SK-N-SH treated with all-trans-retinoic acid at 6 μM for 48 hours (cell line): ENCODE measurements around the gene CADM2.

Experiments
- ATAC-seq: fragments of 200-7000 bp; cut with Tn5 transposase; 3 replicates; pipeline ENCODE4 v1.9.1; 2020; ENCODE audit warnings: mild to moderate bottlenecking, moderate library complexity
- ARNTL ChIP-seq: fragments of 450-650 bp; formaldehyde crosslinking; IDR thresholded peaks from 2 replicates; pipeline ENCODE4 v1.5.0; 2020; ENCODE audit warnings: low read depth, mild to moderate bottlenecking, moderate library complexity, borderline replicate concordance
- BACH2 ChIP-seq: fragments of 250-450 bp; sonication (Bioruptor Pico); IDR thresholded peaks from 2 replicates; pipeline ENCODE4 v1.9.0; 2021; ENCODE audit warnings: mild to moderate bottlenecking, borderline replicate concordance
- CREB5 ChIP-seq: fragments of 250-450 bp; sonication (Bioruptor Pico); IDR thresholded peaks from 2 replicates; pipeline ENCODE4 v1.5.1; 2020; ENCODE audit warnings: low read depth, mild to moderate bottlenecking, moderate library complexity
- CSDC2 ChIP-seq: fragments of 250-450 bp; sonication (Bioruptor Pico); IDR thresholded peaks from 2 replicates; pipeline ENCODE4 v1.5.0; 2020; ENCODE audit warnings: mild to moderate bottlenecking, moderate library complexity
- CSRNP3 ChIP-seq: fragments of 250-450 bp; sonication (Bioruptor Pico); IDR thresholded peaks from 2 replicates; pipeline ENCODE4 v1.5.1; 2021; ENCODE audit warnings: mild to moderate bottlenecking, moderate library complexity
- ESRRG ChIP-seq: fragments of 250-450 bp; sonication (Bioruptor Pico); IDR thresholded peaks from 2 replicates; pipeline ENCODE4 v1.6.1; 2021; ENCODE audit warnings: mild to moderate bottlenecking
- GLIS3 ChIP-seq: fragments of 250-450 bp; sonication (Bioruptor Pico); IDR thresholded peaks from 2 replicates; pipeline ENCODE4 v1.5.0; 2020; ENCODE audit warnings: mild to moderate bottlenecking, moderate library complexity
- ISL1 ChIP-seq: fragments of 250-450 bp; sonication (Bioruptor Pico); IDR thresholded peaks from 2 replicates; pipeline ENCODE4 v2.1.2; 2022; ENCODE audit warnings: mild to moderate bottlenecking, moderate library complexity
- OSR1 ChIP-seq: fragments of 250-450 bp; sonication (Bioruptor Pico); IDR thresholded peaks from 2 replicates; pipeline ENCODE4 v1.8.0; 2022; ENCODE audit warnings: moderate library complexity, mild to moderate bottlenecking, inconsistent platforms
- PPARA ChIP-seq: fragments of 250-450 bp; sonication (Bioruptor Pico); IDR thresholded peaks from 2 replicates; pipeline ENCODE4 v1.5.0; 2020; ENCODE audit warnings: mild to moderate bottlenecking, borderline replicate concordance
- RARB ChIP-seq: fragments of 250-450 bp; sonication (Bioruptor Pico); IDR thresholded peaks from 2 replicates; pipeline ENCODE4 v1.8.0; 2021; ENCODE audit warnings: mild to moderate bottlenecking, moderate library complexity
- SNAI2 ChIP-seq: fragments of 250-450 bp; sonication (Bioruptor Pico); IDR thresholded peaks from 2 replicates; pipeline ENCODE4 v1.5.0; 2020; ENCODE audit warnings: mild to moderate bottlenecking, moderate library complexity
- TOX ChIP-seq: fragments of 250-450 bp; sonication (Bioruptor Pico); IDR thresholded peaks from 2 replicates; pipeline ENCODE4 v1.8.0; 2021; ENCODE audit warnings: mild to moderate bottlenecking, moderate library complexity, borderline replicate concordance
- ZC3H10 ChIP-seq: fragments of 250-450 bp; sonication (Bioruptor Pico); IDR thresholded peaks from 2 replicates; pipeline ENCODE4 v1.5.1; 2021; ENCODE audit warnings: mild to moderate bottlenecking, moderate library complexity
- ZFP3 ChIP-seq: fragments of 250-450 bp; sonication (Bioruptor Pico); IDR thresholded peaks from 2 replicates; pipeline ENCODE4 v1.5.0; 2020; ENCODE audit warnings: mild to moderate bottlenecking, moderate library complexity
- ZFP30 ChIP-seq: fragments of 450-650 bp; formaldehyde crosslinking; IDR thresholded peaks from 2 replicates; pipeline ENCODE4 v1.5.0; 2022; ENCODE audit warnings: mild to moderate bottlenecking, moderate library complexity
- ZNF565 ChIP-seq: fragments of 450-650 bp; formaldehyde crosslinking; conservative IDR thresholded peaks from 2 replicates; pipeline ENCODE4 v1.5.0; 2020; ENCODE audit warnings: low read depth, mild to moderate bottlenecking, moderate library complexity
- ZNF70 ChIP-seq: fragments of 450-650 bp; formaldehyde crosslinking; IDR thresholded peaks from 2 replicates; pipeline ENCODE4 v1.5.0; 2020; ENCODE audit warnings: mild to moderate bottlenecking, moderate library complexity
- ZNF8 ChIP-seq: fragments of 450-650 bp; formaldehyde crosslinking; IDR thresholded peaks from 2 replicates; pipeline ENCODE4 v1.5.0; 2020; ENCODE audit warnings: mild to moderate bottlenecking, moderate library complexity
- TF ChIP-seq, protein P1 (sequence below): fragments of 250-450 bp; sonication (Bioruptor Pico); IDR thresholded peaks from 2 replicates; pipeline ENCODE4 v1.5.0; 2020; ENCODE audit warnings: mild to moderate bottlenecking, moderate library complexity

CADM2 gene

DNA sequence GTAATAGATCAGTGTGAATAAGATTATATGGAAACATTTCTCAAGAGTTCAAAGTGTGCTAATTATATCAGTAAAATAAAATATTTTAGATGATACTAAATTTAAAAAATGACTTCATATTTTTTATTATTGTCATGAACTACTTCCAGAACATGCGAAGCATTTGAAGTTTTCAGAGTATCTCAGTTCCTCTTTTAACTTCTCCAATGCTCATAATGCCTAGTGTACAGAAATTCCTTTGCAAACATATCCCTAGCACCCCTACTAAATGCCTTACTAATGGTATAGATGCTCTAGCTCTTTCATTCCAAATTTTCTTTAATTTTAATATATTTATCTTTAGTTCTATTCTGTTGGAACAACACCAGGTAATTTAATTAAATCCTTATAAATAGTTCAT, 580.4 kb downstream of the CADM2 start:
- ATAC-seq, result no peak

DNA sequence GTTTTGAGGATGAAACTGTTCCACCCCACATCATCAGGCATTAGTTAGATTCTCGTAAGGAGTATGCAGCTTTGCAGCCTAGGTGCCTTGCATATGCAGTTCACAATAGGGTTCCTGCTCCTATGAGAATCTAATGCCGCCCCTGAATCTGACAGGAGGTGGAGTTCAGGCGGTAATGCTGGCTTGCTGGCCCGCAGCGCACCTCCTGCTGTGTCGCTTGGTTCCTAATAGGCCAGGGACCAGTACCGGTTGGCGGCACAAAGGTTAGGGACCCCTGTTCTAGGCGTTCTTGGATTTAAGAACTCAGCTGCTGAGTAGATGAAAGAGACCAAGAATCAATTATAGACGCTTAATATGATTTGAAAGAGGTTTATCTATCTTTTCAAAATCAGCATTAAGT, 595.4 kb downstream of the CADM2 start:
- no peak for ATAC-seq
- no peak for TF ChIP-seq PPARA (CRISPR knock-in tag)
- TF ChIP-seq, protein P1, sequence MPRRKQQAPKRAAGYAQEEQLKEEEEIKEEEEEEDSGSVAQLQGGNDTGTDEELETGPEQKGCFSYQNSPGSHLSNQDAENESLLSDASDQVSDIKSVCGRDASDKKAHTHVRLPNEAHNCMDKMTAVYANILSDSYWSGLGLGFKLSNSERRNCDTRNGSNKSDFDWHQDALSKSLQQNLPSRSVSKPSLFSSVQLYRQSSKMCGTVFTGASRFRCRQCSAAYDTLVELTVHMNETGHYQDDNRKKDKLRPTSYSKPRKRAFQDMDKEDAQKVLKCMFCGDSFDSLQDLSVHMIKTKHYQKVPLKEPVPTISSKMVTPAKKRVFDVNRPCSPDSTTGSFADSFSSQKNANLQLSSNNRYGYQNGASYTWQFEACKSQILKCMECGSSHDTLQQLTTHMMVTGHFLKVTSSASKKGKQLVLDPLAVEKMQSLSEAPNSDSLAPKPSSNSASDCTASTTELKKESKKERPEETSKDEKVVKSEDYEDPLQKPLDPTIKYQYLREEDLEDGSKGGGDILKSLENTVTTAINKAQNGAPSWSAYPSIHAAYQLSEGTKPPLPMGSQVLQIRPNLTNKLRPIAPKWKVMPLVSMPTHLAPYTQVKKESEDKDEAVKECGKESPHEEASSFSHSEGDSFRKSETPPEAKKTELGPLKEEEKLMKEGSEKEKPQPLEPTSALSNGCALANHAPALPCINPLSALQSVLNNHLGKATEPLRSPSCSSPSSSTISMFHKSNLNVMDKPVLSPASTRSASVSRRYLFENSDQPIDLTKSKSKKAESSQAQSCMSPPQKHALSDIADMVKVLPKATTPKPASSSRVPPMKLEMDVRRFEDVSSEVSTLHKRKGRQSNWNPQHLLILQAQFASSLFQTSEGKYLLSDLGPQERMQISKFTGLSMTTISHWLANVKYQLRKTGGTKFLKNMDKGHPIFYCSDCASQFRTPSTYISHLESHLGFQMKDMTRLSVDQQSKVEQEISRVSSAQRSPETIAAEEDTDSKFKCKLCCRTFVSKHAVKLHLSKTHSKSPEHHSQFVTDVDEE (CRISPR knock-in tag), result no peak
- no peak for TF ChIP-seq ZFP30 (CRISPR knock-in tag)
- TF ChIP-seq TOX (CRISPR knock-in tag), result no peak
- TF ChIP-seq ZNF565 (CRISPR knock-in tag), result no peak
- TF ChIP-seq RARB (CRISPR knock-in tag), result no peak
- TF ChIP-seq ZFP3 (CRISPR knock-in tag), result no peak
- no peak for TF ChIP-seq CSRNP3 (CRISPR knock-in tag)
- no peak for TF ChIP-seq BACH2 (CRISPR knock-in tag)
- TF ChIP-seq CREB5 (CRISPR knock-in tag), result no peak
- no peak for TF ChIP-seq OSR1
- TF ChIP-seq ZC3H10 (CRISPR knock-in tag), result no peak
- TF ChIP-seq, all 23 proteins: peak for 0

More for the DNA sequence above, 580.4 kb downstream of the CADM2 start:
- no peak for TF ChIP-seq ZC3H10 (CRISPR knock-in tag)
- TF ChIP-seq ESRRG, result no peak
- TF ChIP-seq CSRNP3 (CRISPR knock-in tag), result no peak
- TF ChIP-seq ZFP30 (CRISPR knock-in tag), result no peak
- no peak for TF ChIP-seq SNAI2 (CRISPR knock-in tag)
- TF ChIP-seq, protein P1 (CRISPR knock-in tag), result no peak
- TF ChIP-seq CSDC2 (CRISPR knock-in tag), result no peak
- no peak for TF ChIP-seq ZNF70 (CRISPR knock-in tag)
- no peak for TF ChIP-seq ZNF565 (CRISPR knock-in tag)
- no peak for TF ChIP-seq TOX (CRISPR knock-in tag)
- no peak for TF ChIP-seq ISL1 (CRISPR knock-in tag)
- TF ChIP-seq GLIS3 (CRISPR knock-in tag), result no peak
- TF ChIP-seq BACH2 (CRISPR knock-in tag), result no peak
- TF ChIP-seq PPARA (CRISPR knock-in tag), result no peak

GRCh38 chr3:85560088-85560785, 601.4 kb downstream of the CADM2 start:
- no peak for ATAC-seq
- TF ChIP-seq, protein P1 (CRISPR knock-in tag), result no peak
- TF ChIP-seq RARB (CRISPR knock-in tag) (no peak), ZNF565 (CRISPR knock-in tag) (no peak), GLIS3 (CRISPR knock-in tag) (no peak), CSDC2 (CRISPR knock-in tag) (no peak), ZFP3 (CRISPR knock-in tag) (no peak), BACH2 (CRISPR knock-in tag) (no peak), TOX (CRISPR knock-in tag) (no peak), ARNTL (no peak), SNAI2 (CRISPR knock-in tag) (no peak), ZNF70 (CRISPR knock-in tag) (no peak), PPARA (CRISPR knock-in tag) (no peak), ISL1 (CRISPR knock-in tag) (no peak), ZNF8 (CRISPR knock-in tag) (no peak)
